Gastrocnemius medialis (tissue), 4 donors: ENCODE measurements around the gene RHEB. TPM values are rescaled to one million over a fixed set of nuclear protein-coding genes. Genes with fewer than 3 reads are reported as not detected.

Experiments used
- ATAC-seq, 2 donors: fragments of 150-250 bp; one replicate each; pipeline ENCODE4 v1.9.1; 2016
- DNase-seq, 2 donors: peaks; one replicate each; pipeline ENCODE4 v3.0.0-alpha.2; 2019
- H3K27ac ChIP-seq, 4 donors: fragments of 200-600 bp; sonication (generic); 1 replicate in 1 of 4; 2 replicates in 3 of 4; pipeline ENCODE4 v1.5.1; 2016 to 2018; ENCODE audit warnings: mild to moderate bottlenecking in 2 of 4, moderate library complexity in 1 of 4
- H3K27me3 ChIP-seq, 3 donors: fragments of 200-600 bp; sonication (generic) in 2 of 3; 1 replicate in 1 of 3; 2 replicates in 2 of 3; pipeline versions ENCODE4 v1.5.1 to v1.6.0; 2016 to 2019; ENCODE audit warnings: mild to moderate bottlenecking in 1 of 3, moderate library complexity in 1 of 3
- H3K36me3 ChIP-seq, 2 donors: fragments of 200-600 bp; sonication (generic) in 1 of 2; one replicate each; pipeline ENCODE4 v1.5.1; 2017 to 2018
- H3K4me1 ChIP-seq, 2 donors: fragments of 200-600 bp; sonication (generic) in 1 of 2; one replicate each; pipeline ENCODE4 v1.5.1; 2016 to 2017; ENCODE audit warnings: mild to moderate bottlenecking in 2 of 2
- H3K4me3 ChIP-seq, 4 donors: fragments of 200-600 bp; sonication (generic) in 3 of 4; 1 replicate in 1 of 4; 2 replicates in 3 of 4; pipeline ENCODE4 v1.5.1; 2016 to 2019; ENCODE audit warnings: mild to moderate bottlenecking in 2 of 4
- H3K9me3 ChIP-seq, 3 donors: fragments of 200-600 bp; sonication (generic) in 2 of 3; 1 replicate in 1 of 3; 2 replicates in 2 of 3; pipeline ENCODE4 v1.5.1; 2016 to 2019
- CTCF ChIP-seq, 5 experiments: fragments of 450-650 bp in 3 of 5; fragments of 200-600 bp in 2 of 5; sonication (generic) in 2 of 5; IDR thresholded peaks in 4 of 5; conservative IDR thresholded peaks in 1 of 5; 1 replicate in 4 of 5; 2 replicates in 1 of 5; pipeline ENCODE4 v1.5.1; 2016 to 2019; ENCODE audit warnings: antibody characterized with exemption in 5 of 5, mild to moderate bottlenecking in 3 of 5, moderate library complexity in 3 of 5
- POLR2A ChIP-seq, 2 donors: fragments of 450-650 bp; IDR thresholded peaks; one replicate each; pipeline ENCODE4 v1.6.1; 2017; ENCODE audit warnings: antibody characterized with exemption in 2 of 2, mild to moderate bottlenecking in 2 of 2, moderate library complexity in 2 of 2
- in situ Hi-C, 4 donors: fragments of 200-750 bp; cut with MboI; loops; one replicate each; pipeline versions ENCODE4 v1.15.0 to v1.8.0; 2017; ENCODE audit warnings: low sequenced_read_pairs in 4 of 4
- intact Hi-C: fragments of 100-400 bp; cut with DNase I; formaldehyde crosslinking; loops from one replicate; pipeline ENCODE4 v1.15.1; 2023; ENCODE audit warnings: low total_unique reads
- total RNA-seq, 4 donors: library from RNA; depleted of rRNA; stranded (reverse); fragments of >200 nt; gene quantifications; one replicate each; pipeline versions ENCODE4 v1.1.0 to v1.2.3, GENCODE V29; 2016

Gene RHEB
- total RNA-seq, 4 donors from 2014 or later = 93.2 to 159 (median 124) TPM

DNA sequence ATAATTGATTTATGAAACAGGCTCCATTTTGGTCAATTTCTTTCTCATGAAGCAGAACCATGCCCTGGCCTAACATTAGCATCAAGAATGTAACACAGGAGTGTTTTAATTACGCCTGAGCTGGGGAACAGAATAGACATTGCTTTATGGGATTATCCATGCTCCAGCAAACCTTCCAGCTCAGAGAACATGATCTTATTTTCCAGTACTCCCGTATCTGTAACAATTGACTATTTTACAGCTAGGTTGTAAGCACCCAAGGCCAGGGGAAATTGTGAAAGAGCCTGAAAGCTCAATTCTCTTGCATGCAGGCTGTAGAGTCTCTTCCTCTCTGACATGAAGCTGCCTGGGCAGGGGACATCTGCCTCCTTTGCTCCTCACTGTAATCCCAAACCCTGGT, 49.0 kb downstream of the RHEB start:
- ATAC-seq (no peak), DNase-seq (no peak)
- no peaks in the 10 kb centered on the region for H3K27me3 ChIP-seq
- peaks cover 0 to 55% of the 10 kb centered on the region in 2 donors for H3K36me3 ChIP-seq
- in situ Hi-C loops = loop anchor here in 1 of 4 donors (25.0 kb wide), 1 partner anchor 267 kb away; no protein-coding TSS in a partner anchor
- TF ChIP-seq CTCF (IDR thresholded peaks at IDR 0.05 in 4 of 5, conservative IDR thresholded peaks at IDR 0.05 in 1 of 5) = no peak
- no peak for TF ChIP-seq POLR2A (IDR thresholded peaks at IDR 0.05)
- no peak overlapping the region for H3K4me3 ChIP-seq
- H3K27ac ChIP-seq = peak overlapping the region; percentile 51 to 90 (median 86)
- peaks cover 31 to 51% of the 10 kb centered on the region in 2 donors for H3K4me1 ChIP-seq
- intact Hi-C loops = no loop called here
- H3K9me3 ChIP-seq = no peaks in the 10 kb centered on the region

- no peak for TF ChIP-seq CTCF (IDR thresholded peaks at IDR 0.05 in 4 of 5, conservative IDR thresholded peaks at IDR 0.05 in 1 of 5)
- in situ Hi-C loops = loop anchor here in 2 of 4 donors (10.0 to 25.0 kb wide), 2 partner anchors 46 to 268 kb away; partner anchors contain the start of gene RHEB (in 1 of the 2)
- DNase-seq (no peak), ATAC-seq (no peak)
- intact Hi-C loops = no loop called here
- Histone ChIP-seq H3K9me3 (no peaks in the 10 kb centered on the region), H3K36me3 (peaks cover 0 to 63% of the 10 kb centered on the region in 2 donors), H3K27ac (peak overlapping the region; percentile 51 to 90 (median 86)), H3K27me3 (no peaks in the 10 kb centered on the region), H3K4me1 (peaks cover 31 to 52% of the 10 kb centered on the region in 2 donors), H3K4me3 (no peak overlapping the region)
Measured at GRCh38 chr7:151469281-151469680, 50.4 kb downstream of the RHEB start.

DNA sequence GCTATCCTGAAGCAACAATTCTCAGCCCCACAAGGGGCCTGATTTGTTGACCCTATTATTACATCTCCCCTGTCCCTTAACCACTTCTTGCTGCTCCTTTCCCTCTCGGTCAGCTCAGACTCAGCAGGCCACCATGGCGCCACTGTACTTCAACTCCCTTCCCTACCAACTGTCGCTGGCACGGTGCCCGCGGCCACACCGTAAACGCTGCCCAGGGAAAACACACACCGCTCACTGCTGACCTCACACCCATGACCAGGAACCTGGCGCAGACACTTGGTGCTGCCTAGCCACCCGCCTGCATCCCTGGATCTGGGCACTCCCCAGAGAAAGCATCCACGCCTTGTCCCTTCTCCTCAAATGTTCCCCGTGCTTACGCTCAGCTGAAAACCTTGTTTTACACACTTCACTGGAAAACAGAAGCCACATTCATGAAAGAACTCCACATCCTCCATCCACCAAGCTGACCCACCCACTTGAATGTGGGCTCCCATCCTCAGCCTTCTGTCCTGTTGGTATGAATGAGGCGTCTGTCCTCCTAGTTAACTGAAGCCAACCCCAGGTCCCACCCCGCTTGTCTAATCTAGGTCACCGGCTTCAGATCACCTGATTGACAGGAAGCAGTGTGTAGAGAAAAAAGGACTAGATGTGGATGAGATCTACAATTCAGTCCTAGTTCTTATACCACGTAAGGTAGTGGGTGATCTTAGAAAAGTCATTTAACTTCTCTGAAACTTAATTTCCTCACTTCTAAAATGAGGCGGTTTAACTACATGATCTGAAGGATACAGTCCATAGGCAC, 51.3 kb downstream of the RHEB start:
- peaks cover 30 to 61% of the 10 kb centered on the region in 2 donors for H3K4me1 ChIP-seq
- intact Hi-C loops (no loop called here), in situ Hi-C loops (loop anchor here in 2 of 4 donors (10.0 to 25.0 kb wide), 2 partner anchors 46 to 269 kb away; partner anchors contain the start of gene RHEB (in 1 of the 2))
- no peaks in the 10 kb centered on the region for H3K9me3 ChIP-seq
- H3K27me3 ChIP-seq = no peaks in the 10 kb centered on the region
- H3K27ac ChIP-seq = peak overlapping the region; percentile 51 to 90 (median 86)
- no peak overlapping the region for H3K4me3 ChIP-seq
- H3K36me3 ChIP-seq = peaks cover 0 to 63% of the 10 kb centered on the region in 2 donors
- ATAC-seq = no peak
- DNase-seq = no peak
- TF ChIP-seq POLR2A (IDR thresholded peaks at IDR 0.05) (no peak), CTCF (IDR thresholded peaks at IDR 0.05 in 4 of 5, conservative IDR thresholded peaks at IDR 0.05 in 1 of 5) (no peak)

DNA sequence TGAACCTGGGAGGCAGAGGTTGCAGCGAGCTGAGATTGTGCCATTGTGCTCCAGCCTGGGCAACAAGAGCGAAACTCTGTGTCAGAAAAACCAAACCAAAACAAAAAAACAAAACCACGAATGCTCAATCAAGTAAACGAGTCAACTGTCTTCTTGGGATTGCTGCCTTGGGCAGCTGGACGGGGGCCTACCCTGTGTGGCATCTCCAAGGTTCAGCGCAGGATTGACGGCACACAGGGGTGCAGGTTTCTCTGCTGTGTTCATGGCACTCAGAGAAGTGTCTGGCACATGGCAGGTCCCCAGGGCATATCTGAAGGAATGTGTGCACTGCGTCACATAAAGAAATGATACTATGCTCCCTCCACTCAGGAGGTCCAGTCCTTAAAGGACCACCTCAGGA, 54.5 kb downstream of the RHEB start:
- Histone ChIP-seq H3K27ac (peak overlapping the region in 1 of 4 donors; percentile 22), H3K9me3 (peaks cover 0 to 4% (median 0%) of the 10 kb centered on the region in 3 donors), H3K36me3 (peaks cover 0 to 53% of the 10 kb centered on the region in 2 donors), H3K4me1 (peaks cover 25 to 57% of the 10 kb centered on the region in 2 donors), H3K4me3 (no peak overlapping the region), H3K27me3 (no peaks in the 10 kb centered on the region)
- DNase-seq (no peak), ATAC-seq (no peak)
- in situ Hi-C loops (loop anchor here in 2 of 4 donors (10.0 to 25.0 kb wide), 2 partner anchors 50 to 272 kb away; partner anchors contain the start of gene RHEB (in 1 of the 2)), intact Hi-C loops (no loop called here)
- TF ChIP-seq CTCF (IDR thresholded peaks at IDR 0.05 in 4 of 5, conservative IDR thresholded peaks at IDR 0.05 in 1 of 5) (no peak), POLR2A (IDR thresholded peaks at IDR 0.05) (no peak)
